DMS153 treated with DMSO at 0.1 percent for 48 hours (cell line): ENCODE results near the gene SKOR1.

ENCODE experiments used
- DNase-seq: peaks from one replicate; lab custom pipeline; 2025; ENCODE audit not compliant: unreplicated experiment; lab: John Stamatoyannopoulos, UW

Gene SKOR1

DNA sequence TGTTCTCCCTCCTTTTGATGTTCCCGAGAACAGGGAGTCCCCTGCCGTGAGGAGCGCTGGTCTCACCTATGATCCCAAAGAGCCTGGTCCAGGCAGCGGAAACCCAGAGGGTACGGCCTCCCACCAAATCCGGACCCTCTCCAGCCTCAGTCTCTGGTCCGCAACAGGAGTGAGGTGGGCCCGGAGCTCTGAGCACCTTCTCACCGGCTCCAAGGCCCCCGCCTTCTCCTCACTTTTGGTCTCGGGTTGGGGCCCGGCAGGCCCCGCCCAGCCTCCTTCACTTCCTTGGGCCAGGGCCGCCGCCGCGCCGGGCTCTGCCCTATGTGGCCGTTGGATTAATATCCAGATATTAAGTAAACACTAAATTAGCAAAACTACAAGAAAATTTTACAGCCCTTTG, 5.7 kb upstream of the SKOR1 start:
- DNase-seq = no peak

DNA sequence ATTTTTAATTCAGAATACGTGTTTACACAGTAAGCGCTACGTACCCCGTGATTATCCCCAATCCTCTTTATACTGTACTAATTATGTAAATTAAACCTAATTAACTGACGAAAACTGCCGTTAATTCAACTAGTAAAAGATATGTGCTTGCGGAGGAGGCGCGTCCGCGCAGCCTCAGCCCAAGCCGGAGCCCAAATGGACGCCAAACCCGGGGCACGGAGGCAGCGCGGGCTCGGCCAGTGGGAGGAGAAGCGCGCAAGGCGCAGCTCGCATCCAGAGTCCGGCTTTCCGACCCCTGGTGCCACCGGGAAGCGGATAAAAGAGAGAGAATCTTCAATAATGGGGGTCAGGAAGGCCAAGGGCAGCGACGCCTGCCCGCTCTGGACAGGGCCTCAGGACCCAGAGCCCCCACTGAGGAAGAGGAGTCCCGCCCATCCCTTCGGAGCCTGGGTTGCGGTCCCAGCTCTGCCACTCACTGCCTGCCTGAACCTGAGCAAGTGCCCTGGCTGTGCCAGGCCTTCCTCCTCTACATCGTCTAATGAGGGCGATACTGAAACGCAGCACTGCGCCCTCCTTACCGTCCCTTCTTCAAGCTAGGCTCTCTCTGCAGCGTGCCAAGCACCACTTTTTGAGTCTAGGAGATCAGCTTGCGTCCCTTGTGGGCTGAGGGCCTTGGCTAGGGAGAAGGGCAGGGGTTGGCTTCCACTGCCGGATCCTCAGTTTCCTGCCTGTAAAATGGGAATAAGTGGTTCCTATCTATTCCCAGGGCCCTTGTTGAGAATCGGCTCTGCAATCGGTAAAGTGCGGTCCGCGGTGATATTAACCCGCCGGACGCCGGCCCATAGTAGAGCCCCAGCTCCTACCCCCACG, 5.0 kb upstream of the SKOR1 start:
- DNase-seq = no peak

GRCh38 chr15:67820992-67821783, 4.1 kb upstream of the SKOR1 start:
- DNase-seq = no peak

DNA sequence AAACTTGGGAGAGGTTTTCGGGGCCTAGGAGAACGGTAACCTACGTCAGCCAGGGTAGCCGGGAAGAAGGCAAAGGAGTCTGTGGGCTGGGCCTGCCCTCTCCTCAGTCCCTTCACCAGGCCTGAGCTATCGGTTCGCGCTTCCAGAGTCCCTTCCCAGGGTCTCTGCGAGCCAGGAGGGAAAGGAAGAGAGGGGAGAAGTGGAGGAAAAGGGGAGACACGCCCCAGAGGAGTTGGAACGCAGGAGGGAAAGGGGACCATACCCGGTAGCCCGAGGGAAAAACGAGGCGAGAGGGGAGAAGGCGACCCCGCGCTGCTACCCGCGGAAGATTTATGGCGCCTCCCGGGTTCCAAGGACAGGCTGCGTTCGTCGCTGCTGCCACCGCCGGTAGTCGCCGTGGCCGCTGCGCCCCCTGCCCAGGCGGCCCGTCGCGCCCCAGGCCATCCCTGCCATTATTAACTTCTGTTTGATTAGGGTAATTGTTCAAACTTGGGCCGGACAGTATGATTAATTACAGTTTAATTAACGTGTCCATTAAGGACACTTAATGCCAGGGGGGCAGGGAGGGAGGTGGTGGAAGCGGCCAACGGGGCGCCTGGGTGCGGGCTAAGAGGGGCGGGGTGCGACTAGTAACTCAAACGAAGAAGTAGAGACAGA, 3.4 kb upstream of the SKOR1 start:
- no peak for DNase-seq

- DNase-seq = no peak
These were observed 2.6 kb upstream of the SKOR1 start for GRCh38 chr15:67822537-67823313.

DNA sequence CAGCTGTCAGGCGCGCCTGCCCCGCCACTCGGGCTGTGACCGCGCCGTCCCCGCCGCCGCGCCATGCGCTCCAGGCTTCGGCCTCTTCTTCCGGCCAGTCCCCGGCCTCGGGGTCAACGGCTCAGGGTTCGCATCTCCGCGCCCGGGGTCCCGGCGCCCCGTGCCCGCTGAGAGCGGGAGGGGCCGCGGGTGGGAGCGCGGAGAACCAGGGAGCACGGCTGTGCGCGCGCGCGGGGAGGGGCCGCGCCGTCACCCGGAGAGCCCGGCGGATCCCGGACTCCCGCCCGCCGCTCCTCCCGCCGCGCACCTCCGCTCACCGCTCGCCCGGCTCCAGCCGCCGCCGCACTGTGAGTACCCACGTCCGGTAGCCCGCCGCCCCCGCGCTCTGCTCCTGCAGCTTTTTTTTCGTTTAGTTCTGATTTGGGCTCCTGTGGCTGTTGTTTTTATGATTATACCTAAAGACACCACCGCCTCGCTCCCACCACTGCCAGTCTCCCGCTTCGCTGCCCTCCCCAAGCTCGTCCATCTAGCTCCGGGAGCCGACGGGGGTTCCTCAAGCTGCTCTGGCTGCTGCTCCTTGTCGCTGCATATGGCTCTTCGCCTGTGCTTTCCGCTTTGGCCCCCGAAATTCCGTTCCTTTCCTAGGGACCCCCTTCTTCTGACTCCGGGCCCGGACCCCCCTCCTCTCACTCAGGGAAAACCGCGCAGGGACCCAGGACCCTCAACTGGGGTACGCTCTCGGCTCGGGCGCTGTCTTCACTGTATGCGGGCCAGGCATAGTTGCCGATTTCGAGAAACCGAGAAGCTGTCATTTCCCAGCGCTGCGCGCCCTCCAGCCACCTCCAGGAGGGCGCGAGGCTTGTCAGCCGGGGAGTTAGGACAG, 1.8 kb upstream of the SKOR1 start:
- DNase-seq = no peak

DNA sequence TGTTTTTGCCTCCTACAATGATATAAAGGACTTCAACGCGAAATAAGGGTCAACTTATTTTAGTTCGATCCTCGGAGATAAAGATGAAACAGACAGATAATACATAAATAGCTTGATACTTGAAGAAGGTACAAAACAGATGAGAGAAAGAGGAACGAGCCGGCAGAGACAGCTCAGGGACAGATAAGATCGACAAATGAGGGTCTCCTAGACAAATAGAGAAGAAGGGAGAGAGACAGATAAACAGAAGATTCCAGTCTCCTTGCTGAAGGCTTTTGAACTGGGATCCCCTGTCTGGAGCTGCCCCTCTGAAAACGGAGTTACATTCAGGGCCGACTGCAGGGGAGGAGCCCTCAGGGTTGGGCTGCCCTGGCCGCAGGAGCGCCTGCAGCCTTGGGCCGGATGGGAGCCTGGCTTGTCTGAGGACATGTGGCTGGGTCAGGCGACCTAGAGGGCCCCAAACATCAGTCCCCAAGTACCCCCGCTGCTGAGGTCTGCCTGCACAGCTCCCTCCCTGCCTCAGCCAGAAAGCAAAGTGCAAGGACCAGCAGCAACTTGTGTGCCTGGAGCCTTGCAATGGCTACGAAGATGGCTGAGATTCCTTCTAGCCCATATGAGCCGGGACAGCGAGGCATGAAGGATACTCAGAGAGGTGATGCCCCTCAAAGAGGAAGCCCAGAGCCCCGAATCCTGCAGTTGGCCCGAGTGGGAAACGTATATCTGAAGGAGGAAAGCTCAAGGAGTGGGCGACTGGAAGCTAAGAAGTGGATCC, 926 bp upstream of the SKOR1 start:
- DNase-seq = no peak

DNA sequence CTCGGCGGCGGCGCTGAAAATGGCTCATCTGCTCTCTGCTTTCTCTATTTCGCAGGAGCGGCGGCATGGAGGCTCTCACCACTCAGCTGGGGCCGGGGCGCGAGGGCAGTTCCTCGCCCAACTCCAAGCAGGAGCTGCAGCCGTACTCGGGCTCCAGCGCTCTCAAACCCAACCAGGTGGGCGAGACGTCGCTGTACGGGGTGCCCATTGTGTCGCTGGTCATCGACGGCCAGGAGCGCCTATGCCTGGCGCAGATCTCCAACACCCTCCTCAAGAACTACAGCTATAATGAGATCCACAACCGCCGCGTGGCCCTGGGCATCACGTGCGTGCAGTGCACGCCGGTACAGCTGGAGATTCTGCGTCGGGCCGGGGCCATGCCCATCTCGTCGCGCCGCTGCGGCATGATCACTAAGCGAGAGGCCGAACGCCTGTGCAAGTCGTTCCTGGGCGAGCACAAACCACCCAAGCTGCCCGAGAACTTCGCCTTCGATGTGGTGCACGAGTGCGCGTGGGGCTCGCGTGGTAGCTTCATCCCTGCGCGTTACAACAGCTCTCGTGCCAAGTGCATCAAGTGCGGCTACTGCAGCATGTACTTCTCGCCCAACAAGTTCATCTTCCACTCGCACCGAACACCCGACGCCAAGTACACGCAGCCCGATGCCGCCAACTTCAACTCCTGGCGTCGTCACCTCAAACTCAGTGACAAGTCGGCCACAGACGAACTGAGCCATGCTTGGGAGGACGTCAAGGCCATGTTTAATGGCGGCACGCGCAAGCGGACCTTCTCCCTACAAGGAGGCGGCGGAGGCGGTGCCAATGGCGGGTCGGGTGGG, 790 bp downstream of the SKOR1 start:
- DNase-seq = no peak

DNA sequence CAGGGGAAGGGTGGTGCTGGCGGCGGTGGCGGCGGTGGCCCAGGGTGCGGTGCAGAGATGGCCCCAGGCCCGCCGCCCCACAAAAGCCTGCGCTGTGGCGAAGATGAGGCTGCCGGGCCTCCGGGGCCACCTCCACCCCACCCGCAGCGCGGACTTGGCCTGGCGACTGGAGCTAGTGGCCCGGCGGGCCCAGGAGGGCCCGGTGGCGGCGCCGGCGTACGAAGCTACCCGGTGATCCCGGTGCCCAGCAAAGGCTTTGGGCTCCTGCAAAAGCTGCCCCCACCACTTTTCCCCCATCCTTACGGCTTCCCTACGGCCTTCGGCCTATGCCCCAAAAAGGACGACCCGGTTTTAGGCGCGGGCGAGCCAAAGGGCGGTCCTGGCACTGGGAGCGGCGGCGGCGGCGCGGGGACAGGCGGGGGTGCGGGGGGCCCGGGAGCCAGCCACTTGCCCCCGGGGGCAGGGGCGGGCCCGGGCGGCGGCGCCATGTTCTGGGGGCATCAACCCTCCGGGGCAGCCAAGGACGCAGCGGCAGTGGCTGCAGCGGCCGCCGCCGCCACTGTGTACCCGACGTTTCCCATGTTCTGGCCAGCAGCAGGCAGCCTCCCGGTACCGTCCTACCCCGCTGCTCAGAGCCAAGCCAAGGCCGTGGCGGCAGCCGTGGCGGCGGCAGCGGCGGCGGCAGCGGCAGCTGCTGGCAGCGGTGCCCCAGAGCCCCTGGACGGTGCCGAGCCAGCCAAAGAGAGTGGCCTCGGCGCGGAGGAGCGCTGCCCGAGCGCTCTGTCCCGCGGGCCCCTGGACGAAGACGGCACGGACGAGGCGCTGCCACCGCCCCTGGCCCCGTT, 1.6 kb downstream of the SKOR1 start:
- DNase-seq = no peak

DNA sequence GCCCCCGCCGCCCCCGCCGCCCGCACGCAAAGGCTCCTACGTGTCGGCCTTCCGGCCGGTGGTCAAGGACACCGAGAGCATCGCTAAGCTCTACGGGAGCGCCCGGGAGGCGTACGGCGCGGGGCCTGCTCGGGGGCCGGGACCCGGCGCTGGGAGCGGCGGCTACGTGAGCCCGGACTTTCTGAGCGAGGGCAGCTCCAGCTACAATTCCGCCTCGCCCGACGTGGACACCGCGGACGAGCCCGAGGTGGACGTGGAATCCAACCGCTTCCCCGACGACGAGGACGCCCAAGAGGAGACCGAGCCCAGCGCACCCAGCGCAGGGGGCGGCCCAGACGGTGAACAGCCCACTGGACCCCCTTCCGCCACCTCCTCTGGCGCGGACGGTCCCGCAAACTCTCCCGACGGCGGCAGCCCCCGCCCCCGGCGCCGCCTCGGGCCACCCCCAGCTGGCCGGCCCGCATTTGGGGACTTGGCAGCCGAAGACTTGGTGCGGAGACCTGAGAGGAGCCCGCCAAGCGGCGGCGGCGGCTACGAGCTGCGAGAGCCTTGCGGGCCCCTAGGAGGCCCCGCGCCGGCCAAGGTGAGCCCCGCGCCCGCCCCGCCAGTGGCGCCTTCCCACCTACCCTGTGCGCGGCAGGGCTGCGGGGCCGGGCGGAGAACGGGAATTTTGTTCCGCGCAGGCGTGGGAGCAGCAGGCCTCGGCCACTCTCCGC, 2.4 kb downstream of the SKOR1 start:
- DNase-seq = no peak

DNA sequence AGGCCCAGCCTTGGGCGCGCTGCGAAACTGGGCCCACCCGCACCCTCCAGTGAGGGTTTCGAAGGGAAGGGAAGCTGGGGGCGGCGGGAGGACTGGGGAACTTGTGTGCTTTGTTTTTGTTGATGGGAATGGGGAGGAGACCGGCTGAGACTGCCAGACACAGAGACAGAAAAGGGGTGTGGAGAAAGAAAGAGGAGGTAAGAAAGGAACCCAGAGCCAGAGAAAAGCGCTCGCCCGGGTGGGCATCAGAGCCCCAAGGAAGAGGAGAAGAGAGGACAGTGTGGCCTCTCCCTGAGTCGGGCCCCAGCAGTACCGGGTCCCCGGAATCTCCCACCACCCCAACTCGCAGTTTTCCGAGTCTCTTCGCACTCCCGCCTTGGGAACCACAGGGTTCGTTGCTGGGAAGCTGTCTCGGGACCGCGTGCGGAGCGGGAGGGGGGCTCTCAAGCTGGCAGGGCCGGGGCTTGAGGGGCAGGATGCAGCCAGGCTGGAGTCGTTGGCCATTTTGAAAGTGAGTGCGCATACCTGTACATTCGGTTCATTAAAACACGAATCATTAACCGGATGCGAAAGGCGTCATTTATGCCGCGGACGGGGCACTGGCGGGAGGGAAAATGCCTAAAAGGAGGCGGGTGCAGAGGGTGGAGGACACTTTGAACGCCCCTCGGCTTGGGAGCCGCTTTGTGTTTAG, 3.1 kb downstream of the SKOR1 start:
- no peak for DNase-seq

DNA sequence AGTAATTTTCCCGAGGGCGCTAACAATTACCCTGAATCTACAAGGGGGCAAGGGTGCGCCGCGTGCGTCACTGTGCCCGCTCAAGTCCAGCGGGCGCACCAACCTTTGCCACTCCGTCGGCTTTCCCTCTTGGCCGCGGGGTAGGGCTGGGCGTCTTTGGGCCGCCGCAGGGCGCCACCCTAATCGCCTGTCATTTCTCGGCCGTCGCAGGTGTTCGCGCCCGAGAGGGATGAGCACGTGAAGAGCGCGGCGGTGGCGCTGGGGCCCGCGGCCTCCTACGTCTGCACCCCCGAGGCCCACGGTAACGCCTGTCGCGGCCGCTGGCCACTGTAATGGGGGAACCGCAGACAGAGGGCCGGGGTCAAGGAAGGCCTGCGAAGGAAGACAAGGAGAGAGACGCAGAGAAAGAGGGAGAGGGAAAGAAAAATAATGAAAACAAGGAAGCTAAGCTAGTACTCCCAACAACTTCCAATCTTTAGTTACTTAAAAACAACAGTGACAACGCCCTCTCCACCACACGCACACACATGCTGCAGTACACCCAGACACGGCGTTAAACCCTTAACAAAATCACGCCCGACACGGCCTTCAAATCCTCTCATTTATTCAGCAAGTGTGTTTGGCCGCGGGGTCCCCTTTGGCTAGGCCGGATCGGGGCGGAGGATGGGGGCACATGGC, 3.8 kb downstream of the SKOR1 start:
- no peak for DNase-seq

DNA sequence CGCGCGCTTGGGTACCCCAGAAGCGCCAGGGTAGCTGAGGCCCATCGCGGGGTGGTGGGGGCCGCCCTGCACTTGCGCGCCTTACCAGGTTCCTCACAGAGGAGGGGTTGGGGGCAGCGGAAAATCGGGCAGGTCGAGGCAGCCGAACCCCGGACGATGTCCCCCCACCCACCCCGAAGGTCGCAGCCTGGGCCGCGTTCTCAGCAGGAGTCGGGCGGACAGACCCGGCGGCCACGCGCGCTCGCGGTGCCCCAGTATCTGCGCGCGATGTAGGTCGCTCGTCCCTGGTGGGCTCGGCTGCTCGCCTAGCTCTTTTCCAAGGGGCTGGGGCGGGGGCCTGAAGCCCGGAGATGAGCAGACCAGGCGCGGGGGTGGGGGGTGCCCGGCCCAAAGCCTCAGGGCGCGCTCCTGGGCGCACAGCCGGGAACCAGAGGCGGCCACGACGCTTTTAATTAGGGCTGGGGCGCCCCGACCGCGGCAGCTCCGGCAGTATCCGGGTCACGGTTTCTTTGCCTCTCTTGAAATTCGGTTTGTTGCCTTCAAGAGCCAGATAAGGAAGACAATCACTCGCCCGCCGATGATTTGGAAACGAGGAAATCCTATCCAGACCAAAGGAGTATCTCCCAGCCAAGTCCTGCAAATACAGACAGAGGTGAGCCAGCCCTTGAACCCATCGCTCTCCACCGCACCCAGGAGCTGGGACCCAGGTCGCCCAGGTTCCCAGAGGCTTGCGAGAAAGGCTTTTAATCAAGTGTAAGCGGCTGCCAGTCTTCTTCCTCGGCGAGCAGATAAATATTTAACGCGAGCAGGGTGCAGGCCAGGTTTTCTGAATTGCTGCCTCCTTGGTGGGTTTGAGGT, 4.6 kb downstream of the SKOR1 start:
- DNase-seq = no peak

DNA sequence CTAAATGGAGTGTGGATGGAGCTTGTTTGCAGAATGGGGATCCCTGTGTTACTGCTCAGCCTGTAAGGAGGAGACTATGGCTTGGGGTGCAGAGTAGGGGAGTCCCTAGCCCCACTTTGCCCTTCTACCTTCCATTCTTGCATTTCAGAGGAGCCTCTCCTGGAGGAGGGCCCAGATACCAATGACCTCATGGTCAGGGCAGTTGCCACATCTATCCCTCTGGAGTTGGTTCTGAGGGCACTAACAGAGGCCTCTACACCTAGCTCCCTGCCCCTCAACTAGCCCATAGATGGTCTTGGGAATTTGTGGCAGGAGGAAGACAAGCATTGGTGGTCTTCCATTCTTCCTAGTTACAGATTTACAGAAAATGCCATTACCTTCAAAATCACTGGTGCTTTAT, 6.1 kb downstream of the SKOR1 start:
- DNase-seq = no peak

DNA sequence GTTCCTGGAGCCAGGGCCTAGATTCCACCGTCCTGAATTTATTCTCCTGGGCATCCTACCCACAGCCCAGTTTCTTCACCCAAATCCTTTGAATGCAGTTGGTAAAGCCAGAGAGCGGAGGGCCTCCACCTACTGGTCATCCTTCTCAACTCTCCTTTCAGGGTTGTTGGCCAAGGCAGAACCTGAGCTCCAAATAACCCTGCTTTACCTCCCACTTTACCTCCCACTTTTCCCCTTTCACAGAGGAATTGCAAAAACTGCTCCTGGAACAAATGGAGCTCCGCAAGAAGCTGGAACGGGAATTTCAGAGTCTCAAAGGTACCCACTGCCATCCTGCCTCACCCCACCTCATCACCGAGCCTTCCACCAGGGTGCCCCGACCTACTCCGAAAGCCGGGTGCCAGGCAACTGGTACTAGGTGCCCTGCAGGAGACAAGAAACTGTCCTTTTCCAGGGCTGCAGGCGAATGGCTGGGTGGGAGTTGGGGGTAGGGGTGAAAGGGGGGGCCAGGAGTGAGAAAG, 6.8 kb downstream of the SKOR1 start:
- DNase-seq = no peak
